ENCODE data around the gene SIX1.

Gene SIX1

DNA sequence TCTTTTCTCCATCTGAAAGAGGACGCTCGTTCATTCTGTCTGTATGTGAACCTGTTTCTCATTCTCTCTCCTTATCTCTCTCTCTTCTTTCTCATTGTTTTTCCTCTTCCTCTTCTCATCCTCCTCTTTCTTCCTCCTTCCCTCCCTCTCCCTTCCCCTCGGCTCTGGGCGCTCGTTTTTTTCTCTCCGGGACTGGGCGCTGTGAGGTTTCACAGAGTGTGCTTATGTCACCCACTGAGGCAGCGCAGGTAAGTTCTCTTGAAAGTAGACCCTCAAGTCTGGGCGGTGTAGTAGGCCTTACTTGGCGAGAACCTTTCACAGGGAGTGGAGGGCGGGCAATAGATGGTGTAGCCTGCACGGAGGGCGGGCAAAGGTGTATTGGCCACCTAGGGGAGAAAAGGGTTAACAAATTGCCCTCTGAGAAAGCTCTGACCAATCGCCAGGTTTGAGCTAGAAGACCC is 4.5 kb upstream of the SIX1 start:
- TF ChIP-seq TAF1 (IDR thresholded peaks at IDR 0.05; ENCODE audit: borderline replicate concordance, low read depth, low read length) (no peak), POLR2AphosphoS5 (IDR thresholded peaks at IDR 0.05; ENCODE audit: low read depth, low read length) (no peak), POLR2A (IDR thresholded peaks at IDR 0.05; ENCODE audit: low read depth, low read length) (no peak)
- FAIRE-seq (no peak), DNase-seq (ENCODE audit: insufficient read length) (no peak)

DNA sequence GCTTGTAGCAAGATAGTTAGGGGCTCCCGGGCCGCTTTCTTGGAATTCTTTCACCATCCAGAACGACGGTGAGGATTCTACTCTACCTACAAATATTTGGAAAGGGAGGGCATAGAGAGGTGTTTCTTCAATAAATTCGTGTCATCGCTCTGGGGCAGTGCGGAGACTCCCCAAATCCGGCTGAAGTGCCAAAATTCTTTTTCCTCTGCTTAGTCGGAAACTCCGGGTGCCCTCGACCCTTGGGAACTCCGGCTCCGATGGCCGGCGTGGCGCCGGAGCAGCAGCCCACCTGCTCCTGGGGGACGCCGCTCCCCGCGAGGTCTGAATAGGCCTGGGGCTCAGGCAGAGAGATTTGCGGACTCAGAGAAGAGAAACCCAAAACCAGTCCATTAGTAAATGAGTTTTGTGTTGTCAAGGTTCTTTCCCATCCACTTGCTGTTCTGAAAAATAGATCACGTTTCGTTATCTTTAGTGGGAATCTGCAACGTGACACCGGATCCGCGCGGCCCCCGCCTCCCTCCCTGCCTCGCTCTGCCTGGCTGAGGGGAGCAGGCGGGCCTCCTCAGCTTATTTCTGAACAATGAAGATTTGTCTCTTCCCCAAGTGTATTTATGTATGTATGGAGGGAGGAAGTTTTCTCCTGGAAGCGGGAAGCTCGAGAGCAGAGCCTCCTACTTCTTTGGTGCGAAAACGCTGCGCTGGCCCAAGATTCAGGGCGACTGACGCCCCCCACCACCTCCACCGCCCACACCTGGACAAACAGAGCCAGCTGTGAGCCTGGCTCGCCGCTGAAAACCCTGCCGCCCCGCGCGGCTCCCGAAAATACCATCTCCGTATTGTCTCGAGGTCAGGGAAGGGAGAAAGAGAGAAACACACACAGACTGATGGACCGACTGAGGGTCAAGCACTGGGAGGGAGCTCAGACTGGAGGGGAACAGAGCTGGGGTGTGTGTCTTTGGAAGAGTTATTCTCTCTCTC is 3.7 kb upstream of the SIX1 start:
- TF ChIP-seq TAF1 (IDR thresholded peaks at IDR 0.05; ENCODE audit: borderline replicate concordance, low read depth, low read length), result no peak
- no peak for TF ChIP-seq POLR2AphosphoS5 (IDR thresholded peaks at IDR 0.05; ENCODE audit: low read depth, low read length)
- no peak for TF ChIP-seq POLR2A (IDR thresholded peaks at IDR 0.05; ENCODE audit: low read depth, low read length)
- DNase-seq (ENCODE audit: insufficient read length) (no peak), FAIRE-seq (no peak)

DNA sequence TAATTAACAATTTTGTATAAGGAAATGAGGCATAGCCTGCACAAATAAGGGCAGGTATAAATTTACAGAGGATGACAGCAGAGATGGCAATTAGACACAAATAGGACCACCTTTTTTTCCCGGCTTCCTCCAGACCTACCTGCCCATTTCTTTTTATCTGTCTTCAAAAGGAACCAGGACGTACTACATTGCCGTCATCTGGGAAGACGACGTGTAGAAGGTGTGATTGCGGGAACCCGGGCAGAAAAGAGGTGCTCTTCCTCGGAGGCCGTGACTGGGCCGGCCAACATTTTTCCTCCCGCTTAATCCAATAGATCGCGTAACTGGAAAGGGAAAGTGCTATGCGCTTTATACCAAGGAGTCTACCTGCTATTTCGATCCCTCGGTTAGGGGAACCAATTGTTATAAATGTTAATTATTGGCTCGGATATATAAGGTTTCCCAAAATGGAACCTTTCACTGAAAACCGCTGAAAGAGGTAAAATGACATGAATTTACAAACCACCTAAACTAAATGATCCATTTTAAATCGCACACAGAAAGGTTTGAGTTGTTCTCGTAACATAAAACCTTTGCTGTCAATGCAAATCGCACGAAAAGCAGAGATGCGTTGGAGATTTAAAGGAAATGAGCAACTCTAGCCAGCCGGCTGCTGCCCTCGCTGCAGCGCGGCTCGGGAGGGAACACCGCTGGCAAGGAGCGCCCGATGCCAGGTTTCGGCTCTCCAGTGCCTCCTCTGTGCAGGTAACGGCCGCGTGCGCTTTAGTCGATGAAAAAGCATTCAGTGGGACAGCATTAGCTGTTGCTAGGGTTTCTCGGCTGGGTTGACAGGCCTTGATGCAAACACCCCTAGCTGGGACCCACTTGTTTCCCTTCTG is 2.8 kb upstream of the SIX1 start:
- no peak for DNase-seq (ENCODE audit: insufficient read length)
- FAIRE-seq, result no peak
- no peak for TF ChIP-seq POLR2A (IDR thresholded peaks at IDR 0.05; ENCODE audit: low read depth, low read length)
- TF ChIP-seq POLR2AphosphoS5 (IDR thresholded peaks at IDR 0.05; ENCODE audit: low read depth, low read length), result no peak
- TF ChIP-seq TAF1 (IDR thresholded peaks at IDR 0.05; ENCODE audit: borderline replicate concordance, low read depth, low read length), result no peak

DNA sequence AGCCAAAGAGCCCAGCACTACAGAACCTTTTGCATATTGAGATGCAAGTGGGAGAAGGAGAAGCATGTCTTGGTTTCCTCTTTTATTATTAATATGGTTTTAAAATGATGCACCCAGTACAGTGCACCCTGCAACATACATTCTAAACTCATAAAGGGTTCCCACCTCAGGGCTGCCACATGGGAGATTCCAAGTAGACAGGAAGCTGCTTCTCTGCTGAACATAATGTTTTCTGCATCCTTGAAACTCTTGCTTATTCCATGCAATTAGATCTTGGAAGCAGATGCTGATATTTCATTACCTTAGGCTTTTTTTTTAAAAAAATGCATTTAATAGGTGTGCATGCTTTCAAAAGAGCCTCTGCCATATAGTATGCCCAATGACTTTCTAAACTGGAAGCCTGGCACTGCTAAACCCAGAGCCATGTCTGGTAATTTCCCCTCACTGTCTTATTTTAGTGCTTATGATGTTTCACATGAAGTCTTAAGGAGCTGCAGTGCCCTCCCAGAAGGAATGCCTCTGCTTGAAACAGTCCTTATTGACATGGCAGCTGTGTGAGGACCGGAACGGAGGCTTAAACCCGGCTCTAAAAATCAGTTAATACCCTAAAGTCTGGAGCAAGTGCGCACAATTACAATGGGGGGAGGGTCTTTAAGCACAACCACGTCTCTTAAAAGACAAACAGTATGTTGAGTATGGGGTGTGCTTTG is 2.0 kb upstream of the SIX1 start:
- FAIRE-seq, result no peak
- DNase-seq (ENCODE audit: insufficient read length), result no peak
- TF ChIP-seq TAF1 (IDR thresholded peaks at IDR 0.05; ENCODE audit: borderline replicate concordance, low read depth, low read length) (no peak), POLR2A (IDR thresholded peaks at IDR 0.05; ENCODE audit: low read depth, low read length) (no peak), POLR2AphosphoS5 (IDR thresholded peaks at IDR 0.05; ENCODE audit: low read depth, low read length) (no peak)

DNA sequence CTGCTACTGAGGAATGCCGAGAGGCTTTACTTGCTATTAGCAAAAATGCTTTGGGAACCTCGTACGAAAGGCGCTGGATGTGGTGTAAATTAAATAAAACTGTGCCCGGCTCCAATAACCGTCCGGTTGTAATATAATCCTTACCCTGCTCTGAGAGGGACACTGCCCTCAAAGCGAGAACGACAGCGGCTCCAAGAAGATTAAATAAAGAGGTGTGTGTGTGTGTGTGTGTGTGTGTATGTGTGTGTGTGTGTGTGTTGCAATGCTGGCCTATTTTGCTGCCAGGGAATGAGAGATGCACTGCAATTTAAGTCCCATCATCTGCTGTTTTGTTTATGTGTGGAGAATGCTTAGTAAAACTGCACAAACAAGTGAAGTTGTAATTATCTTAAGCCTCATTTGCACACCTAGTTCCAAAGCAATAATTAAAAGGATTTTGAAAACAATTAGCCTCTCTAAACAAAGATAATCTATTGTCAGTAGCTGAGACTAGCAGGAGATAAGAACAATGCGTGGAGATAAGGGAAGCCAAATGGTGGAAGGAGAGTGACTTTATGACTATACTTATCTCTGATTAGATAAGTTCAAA is 1.2 kb upstream of the SIX1 start:
- TF ChIP-seq POLR2AphosphoS5 (IDR thresholded peaks at IDR 0.05; ENCODE audit: low read depth, low read length) (no peak), POLR2A (IDR thresholded peaks at IDR 0.05; ENCODE audit: low read depth, low read length) (no peak), TAF1 (IDR thresholded peaks at IDR 0.05; ENCODE audit: borderline replicate concordance, low read depth, low read length) (no peak)
- FAIRE-seq (no peak), DNase-seq (ENCODE audit: insufficient read length) (no peak)

DNA sequence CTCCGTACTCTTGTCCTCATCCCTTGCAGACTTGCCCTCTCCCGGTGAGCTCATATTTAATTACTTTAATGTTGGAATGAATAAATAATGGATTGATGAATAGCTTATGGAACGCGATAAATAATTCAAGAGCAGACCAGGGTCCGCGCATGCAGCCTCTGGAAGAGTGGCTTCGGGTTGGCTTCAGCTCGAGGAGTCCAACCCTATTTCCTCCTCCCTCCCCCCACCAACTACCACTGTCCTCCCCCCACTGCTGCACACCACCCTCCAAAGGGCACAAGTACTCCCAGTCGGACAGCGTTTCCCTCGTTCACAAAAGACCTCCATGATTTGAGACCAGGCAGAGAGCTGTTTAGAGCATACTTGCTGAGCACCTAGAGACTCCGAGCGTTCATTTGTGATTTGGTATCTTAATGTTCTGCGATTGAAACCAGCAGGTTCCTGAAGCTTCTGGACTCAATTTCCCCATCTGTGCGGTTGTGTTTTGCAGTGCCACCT is 647 bp upstream of the SIX1 start:
- no peak for DNase-seq (ENCODE audit: insufficient read length)
- TF ChIP-seq TAF1 (IDR thresholded peaks at IDR 0.05; ENCODE audit: borderline replicate concordance, low read depth, low read length), result no peak
- FAIRE-seq, result no peak

DNA sequence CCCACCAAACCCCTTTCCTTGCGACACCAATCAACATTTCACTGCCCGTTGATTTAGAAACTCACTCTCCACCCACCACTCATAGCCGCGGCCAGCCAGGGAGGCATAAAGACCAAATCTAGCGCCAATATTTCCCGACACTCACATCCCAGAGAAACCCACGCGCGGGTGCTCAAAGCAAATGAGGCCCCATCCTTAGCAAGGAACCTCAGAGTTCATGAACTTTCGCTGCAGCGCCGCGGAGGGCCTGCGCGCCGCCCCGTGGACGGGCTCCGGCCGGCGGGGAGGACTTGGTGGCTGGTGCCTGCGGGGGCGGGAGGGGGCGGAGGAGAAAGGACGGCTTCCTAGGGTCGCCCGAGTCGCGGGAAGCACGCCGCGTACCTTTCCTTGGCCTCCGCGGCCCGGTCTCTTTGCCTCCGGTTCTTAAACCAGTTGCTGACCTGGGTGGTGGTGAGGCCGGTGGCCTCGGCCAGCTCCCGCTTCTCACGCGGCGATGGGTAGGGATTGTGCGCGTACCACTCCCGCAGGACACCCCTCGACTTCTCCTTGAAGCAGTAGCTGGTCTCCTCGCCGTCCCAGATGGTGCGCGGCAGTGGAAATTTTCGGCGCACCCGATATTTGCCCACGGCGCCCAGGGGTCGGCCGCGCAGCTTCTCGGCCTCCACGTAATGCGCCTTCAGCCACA is 886 bp downstream of the SIX1 start:
- no peak for TF ChIP-seq TAF1 (IDR thresholded peaks at IDR 0.05; ENCODE audit: borderline replicate concordance, low read depth, low read length)
- no peak for TF ChIP-seq POLR2AphosphoS5 (IDR thresholded peaks at IDR 0.05; ENCODE audit: low read depth, low read length)
- TF ChIP-seq POLR2A (IDR thresholded peaks at IDR 0.05; ENCODE audit: low read depth, low read length), result no peak
- FAIRE-seq (no peak), DNase-seq (ENCODE audit: insufficient read length) (no peak)

DNA sequence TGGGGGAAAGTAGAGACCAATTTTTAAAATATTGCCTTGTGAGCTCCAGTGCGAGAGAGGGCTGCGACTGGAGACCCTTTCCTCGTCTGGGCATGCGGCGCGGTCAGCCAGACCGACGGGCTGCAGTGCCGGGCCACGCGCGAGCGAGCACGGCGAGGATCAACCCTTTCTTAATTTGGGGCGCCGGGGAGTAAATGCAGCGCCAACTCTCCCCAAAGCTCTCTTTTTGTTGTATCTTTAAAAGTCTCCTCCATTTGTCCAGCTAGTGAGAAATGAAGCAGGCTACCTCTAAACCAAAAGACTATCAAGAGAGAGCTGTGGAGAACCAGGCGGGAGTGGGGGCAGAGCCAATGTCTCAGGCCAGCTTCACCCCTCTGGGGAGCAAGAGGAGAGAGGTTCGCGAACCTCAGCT is 1.4 kb downstream of the SIX1 start:
- FAIRE-seq (no peak), DNase-seq (ENCODE audit: insufficient read length) (no peak)
- no peak for TF ChIP-seq POLR2AphosphoS5 (IDR thresholded peaks at IDR 0.05; ENCODE audit: low read depth, low read length)
- no peak for TF ChIP-seq POLR2A (IDR thresholded peaks at IDR 0.05; ENCODE audit: low read depth, low read length)
- TF ChIP-seq TAF1 (IDR thresholded peaks at IDR 0.05; ENCODE audit: borderline replicate concordance, low read depth, low read length), result no peak

DNA sequence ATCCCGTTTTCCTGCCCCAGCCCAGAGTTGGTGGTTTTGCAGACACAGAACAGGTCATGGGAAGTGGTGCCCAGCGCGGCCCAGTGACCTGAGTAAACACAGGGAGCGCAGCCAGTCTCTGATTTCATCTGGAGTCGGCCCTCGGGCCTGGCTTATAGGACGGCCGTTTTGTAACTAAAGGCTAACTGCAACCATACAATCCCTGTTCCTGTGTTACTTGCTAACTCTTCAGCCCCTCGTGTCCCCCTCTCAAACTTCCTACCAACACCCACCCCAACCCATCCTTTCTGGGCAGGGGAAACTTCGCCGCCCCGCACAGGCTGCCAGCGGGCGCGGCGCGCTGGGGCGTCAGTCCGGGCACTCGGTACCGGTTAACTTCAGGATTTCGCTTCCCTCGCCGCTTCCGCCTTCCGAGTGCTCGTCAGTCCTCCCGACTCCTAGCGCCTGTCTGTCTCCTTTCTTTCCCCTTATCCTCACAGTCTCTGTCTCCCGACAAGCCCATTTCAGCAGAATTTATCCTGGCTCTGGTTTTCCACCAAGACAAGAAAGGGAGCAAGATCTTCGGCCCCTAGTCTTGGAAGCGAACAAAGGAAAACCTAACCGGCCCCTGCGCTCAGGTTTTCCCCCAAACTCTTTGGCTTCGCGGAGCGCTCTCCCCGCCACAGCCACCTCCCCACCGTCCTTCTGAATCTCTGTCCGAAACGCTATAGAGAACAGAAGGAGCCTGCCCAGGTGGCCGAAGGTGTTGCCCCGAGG is 2.0 kb downstream of the SIX1 start:
- no peak for DNase-seq (ENCODE audit: insufficient read length)
- TF ChIP-seq TAF1 (IDR thresholded peaks at IDR 0.05; ENCODE audit: borderline replicate concordance, low read depth, low read length) (no peak), POLR2AphosphoS5 (IDR thresholded peaks at IDR 0.05; ENCODE audit: low read depth, low read length) (no peak), POLR2A (IDR thresholded peaks at IDR 0.05; ENCODE audit: low read depth, low read length) (no peak)
- FAIRE-seq, result no peak

Measured in GM12892 (cell line).